PC-3 (cell line): ENCODE measurements around the gene TANGO2. TPM values are rescaled to one million over a fixed set of nuclear protein-coding genes. Genes with fewer than 3 reads are reported as not detected.

Experiments
- ATAC-seq: fragments of 200-7000 bp; cut with Tn5 transposase; 2 replicates; pipeline ENCODE4 v1.9.1; 2020; ENCODE audit warnings: mild to moderate bottlenecking, moderate library complexity
- BruUV-seq: library from RNA; stranded (reverse); fragments of 400-500 nt; replicated peaks from 2 replicates; lab custom pipeline; 2021; lab: Mats Ljungman, UMichigan
- CTCF ChIA-PET: fragments of 300-600 bp; sonication (Branson Sonifier 250); formaldehyde crosslinking; loops from one replicate; lab custom pipeline; 2022; ENCODE audit warnings: antibody characterized with exemption; lab: Charles Lee
- POLR2A ChIA-PET: fragments of 300-600 bp; sonication (Branson Sonifier 250); formaldehyde crosslinking; loops from one replicate; lab custom pipeline; 2022; ENCODE audit warnings: antibody characterized with exemption; ENCODE audit not compliant: unreplicated experiment; lab: Charles Lee
- DNase-seq: peaks from one replicate; pipeline ENCODE4 v3.0.0-alpha.2; 2015
- H2AFZ ChIP-seq: fragments of 300-600 bp; sonication (generic); 2 replicates; pipeline ENCODE4 v1.6.0; 2016; ENCODE audit warnings: antibody characterized with exemption, low read length
- H3F3A ChIP-seq: fragments of 300-600 bp; sonication (generic); one replicate; pipeline ENCODE4 v1.6.0; 2017; ENCODE audit warnings: antibody characterized with exemption, low read length, control low read depth, mild to moderate bottlenecking; ENCODE audit not compliant: unreplicated experiment
- H3K27ac ChIP-seq: fragments of 300-600 bp; sonication (generic); 2 replicates; pipeline ENCODE4 v1.5.1; 2016; ENCODE audit warnings: mild to moderate bottlenecking, low read length
- H3K27me3 ChIP-seq: fragments of 300-600 bp; sonication (generic); 2 replicates; pipeline ENCODE4 v1.6.1; 2016; ENCODE audit warnings: low read length, mixed read lengths
- H3K36me3 ChIP-seq: fragments of 300-600 bp; sonication (generic); 2 replicates; pipeline ENCODE4 v1.6.1; 2016; ENCODE audit warnings: low read depth, mixed run types, low read length, mixed read lengths
- H3K4me1 ChIP-seq: fragments of 300-600 bp; sonication (generic); 2 replicates; pipeline ENCODE4 v1.5.1; 2016; ENCODE audit warnings: low read length; ENCODE audit not compliant: insufficient read depth
- H3K4me2 ChIP-seq: fragments of 300-600 bp; sonication (generic); 2 replicates; pipeline ENCODE4 v1.6.0; 2016; ENCODE audit warnings: low read length
- H3K4me3 ChIP-seq: fragments of 300-600 bp; sonication (generic); 2 replicates; pipeline ENCODE4 v1.5.1; 2016; ENCODE audit warnings: mild to moderate bottlenecking, low read length, mixed read lengths
- H3K79me2 ChIP-seq: fragments of 300-600 bp; sonication (generic); 2 replicates; pipeline ENCODE4 v1.6.1; 2017; ENCODE audit warnings: low read length, mixed read lengths
- H3K9ac ChIP-seq: fragments of 300-600 bp; sonication (generic); 2 replicates; pipeline ENCODE4 v1.6.0; 2016; ENCODE audit warnings: mild to moderate bottlenecking, low read length
- H3K9me2 ChIP-seq: fragments of 300-600 bp; sonication (generic); replicated peaks from 2 replicates; pipeline ENCODE4 v1.6.1; 2016; ENCODE audit warnings: mixed run types, low read length, mixed read lengths
- H3K9me3 ChIP-seq: fragments of 300-600 bp; sonication (generic); 2 replicates; pipeline ENCODE4 v1.6.1; 2016; ENCODE audit warnings: low read length, mixed read lengths
- H4K20me1 ChIP-seq: fragments of 300-600 bp; sonication (generic); 2 replicates; pipeline ENCODE4 v1.6.1; 2016; ENCODE audit warnings: low read length, mixed read lengths
- CTCF ChIP-seq: fragments of 300-600 bp; sonication (generic); conservative IDR thresholded peaks from 2 replicates; pipeline ENCODE4 v1.5.1; 2017; ENCODE audit warnings: antibody characterized with exemption, low read depth, mild to moderate bottlenecking, low read length
- EZH2 ChIP-seq: fragments of 300-600 bp; sonication (generic); IDR thresholded peaks from one replicate; pipeline ENCODE4 v1.6.1; 2017; ENCODE audit warnings: antibody characterized with exemption, mild to moderate bottlenecking, low read length; ENCODE audit not compliant: unreplicated experiment
- EZH2phosphoT487 ChIP-seq: fragments of 300-600 bp; sonication (generic); IDR thresholded peaks from 2 replicates; pipeline ENCODE4 v1.6.1; 2018; ENCODE audit warnings: mild to moderate bottlenecking, antibody characterized with exemption, low read length, borderline replicate concordance
- intact Hi-C: fragments of 100-400 bp; cut with micrococcal nuclease; formaldehyde crosslinking; loops from 2 replicates; pipeline ENCODE4 v1.9.0; 2023
- total RNA-seq: library from RNA; depleted of rRNA; stranded (reverse); fragments of >200 nt; gene quantifications from 2 replicates; pipeline ENCODE4 v1.2.3, GENCODE V29; 2014

The TANGO2 gene
- total RNA-seq, 1 experiment from 2014 or later, result 23.5 TPM

GRCh38 chr22:20083891-20084546, 63.1 kb downstream of the TANGO2 start:
- Histone ChIP-seq H3K9me3 (no peaks in the 10 kb centered on the region), H3K4me2 (no peak overlapping the region), H3K9ac (no peak overlapping the region), H3K36me3 (peaks cover 38% of the 10 kb centered on the region; the same call in 1 of the 2 replicates), H3K27ac (no peak overlapping the region), H3K4me3 (no peak overlapping the region), H3K4me1 (peaks cover 17% of the 10 kb centered on the region), H3F3A (no peaks in the 10 kb centered on the region), H3K9me2 (no peaks in the 10 kb centered on the region), H2AFZ (no peak overlapping the region), H3K79me2 (peaks cover 76% of the 10 kb centered on the region), H4K20me1 (peaks cover 40% of the 10 kb centered on the region), H3K27me3 (no peaks in the 10 kb centered on the region)
- CTCF ChIA-PET, result no interaction called here
- POLR2A ChIA-PET, result no interaction called here
- TF ChIP-seq EZH2phosphoT487 (no peak), CTCF (no peak), EZH2 (no peak)
- intact Hi-C loops, result no loop called here
- BruUV-seq, result no TSS peak
- DNase-seq, result no peak
- ATAC-seq, result no peak

- Histone ChIP-seq H3K4me2 (no peak overlapping the region), H3K9me2 (no peaks in the 10 kb centered on the region), H3F3A (no peaks in the 10 kb centered on the region), H3K36me3 (peaks cover 45% of the 10 kb centered on the region; the same call in 1 of the 2 replicates), H3K9me3 (no peaks in the 10 kb centered on the region), H4K20me1 (peaks cover 40% of the 10 kb centered on the region), H3K27ac (no peak overlapping the region), H3K9ac (no peak overlapping the region), H3K4me1 (peaks cover 13% of the 10 kb centered on the region), H3K79me2 (peaks cover 76% of the 10 kb centered on the region), H3K27me3 (no peaks in the 10 kb centered on the region), H2AFZ (no peak overlapping the region), H3K4me3 (no peak overlapping the region)
- no TSS peak for BruUV-seq
- intact Hi-C loops, result no loop called here
- ATAC-seq (no peak), DNase-seq (no peak)
- TF ChIP-seq EZH2 (no peak), CTCF (peak; percentile 51; the same call in 1 of the 2 replicates), EZH2phosphoT487 (no peak)
- POLR2A ChIA-PET, result no interaction called here
- CTCF ChIA-PET, result no interaction called here
These were observed 63.9 kb downstream of the TANGO2 start for GRCh38 chr22:20084547-20085413.
